ENCODE data around the gene ZFHX3. TPM values are rescaled to one million over a fixed set of nuclear protein-coding genes. Genes with fewer than 3 reads are reported as not detected.

ZFHX3 gene
- total and polyA plus RNA-seq, 4 donors = 1.5 to 5.9 (median 3.0) TPM

- no peak overlapping the region for H3K4me3 ChIP-seq (ENCODE audit: low read depth in 1 of 3, low read length in 3 of 3)
- H3K9me3 ChIP-seq (ENCODE audit: control insufficient read depth in 4 of 4, low read length in 3 of 4) = no peaks in the 10 kb centered on the region
- 97% methylated on average over 10 of the region's 10 CpGs for WGBS
- no peak for DNase-seq (ENCODE audit: low spot score)
- H3K4me1 ChIP-seq (ENCODE audit: control insufficient read depth in 4 of 4, insufficient read depth in 4 of 4, low read length in 3 of 4) = peaks cover 7 to 33% (median 21%) of the 10 kb centered on the region in 4 donors
- H3K36me3 ChIP-seq (ENCODE audit: control insufficient read depth in 4 of 4, insufficient read depth in 3 of 4, low read depth in 1 of 4, low read length in 3 of 4) = no peaks in the 10 kb centered on the region
- no peaks in the 10 kb centered on the region for H3K27me3 ChIP-seq (ENCODE audit: control insufficient read depth in 4 of 4, insufficient read depth in 4 of 4, low read length in 3 of 4)
- TF ChIP-seq HNF4A (conservative IDR thresholded peaks at IDR 0.05) = no peak
- TF ChIP-seq FOXA1 (IDR thresholded peaks at IDR 0.05) = no peak
- TF ChIP-seq SP1 (IDR thresholded peaks at IDR 0.05) = no peak
- TF ChIP-seq YY1 (IDR thresholded peaks at IDR 0.05) = no peak
- TF ChIP-seq CTCF (IDR thresholded peaks at IDR 0.05; ENCODE audit: low read depth, low read length, missing input control) = no peak
- TF ChIP-seq TAF1 (conservative IDR thresholded peaks at IDR 0.05) = no peak
- no peak for TF ChIP-seq EGR1 (IDR thresholded peaks at IDR 0.05; ENCODE audit: low read depth in 2 of 2)
- no peak for TF ChIP-seq ATF3 (IDR thresholded peaks at IDR 0.05)
- no peak for TF ChIP-seq RXRA (IDR thresholded peaks at IDR 0.05)
- TF ChIP-seq MAX (IDR thresholded peaks at IDR 0.05) = no peak
- no peak for TF ChIP-seq JUND (IDR thresholded peaks at IDR 0.05)
- TF ChIP-seq RAD21 (IDR thresholded peaks at IDR 0.05) = no peak
- TF ChIP-seq GABPA (IDR thresholded peaks at IDR 0.05 in 1 of 2, conservative IDR thresholded peaks at IDR 0.05 in 1 of 2) = no peak
- no peak for TF ChIP-seq REST (IDR thresholded peaks at IDR 0.05)
- TF ChIP-seq NR2F2 (IDR thresholded peaks at IDR 0.05) = no peak
- H3K27ac ChIP-seq (ENCODE audit: low read depth in 1 of 2, low read length in 2 of 2) = no peak overlapping the region
- H3K9ac ChIP-seq (ENCODE audit: low read depth in 1 of 2, low read length in 2 of 2) = no peak overlapping the region
Measured at GRCh38 chr16:73023320-73023719, 24.6 kb downstream of the ZFHX3 start.

- Histone ChIP-seq H3K36me3 (ENCODE audit: control insufficient read depth in 4 of 4, insufficient read depth in 3 of 4, low read depth in 1 of 4, low read length in 3 of 4) (no peaks in the 10 kb centered on the region), H3K4me3 (ENCODE audit: low read depth in 1 of 3, low read length in 3 of 3) (no peak overlapping the region), H3K4me1 (ENCODE audit: control insufficient read depth in 4 of 4, insufficient read depth in 4 of 4, low read length in 3 of 4) (peaks cover 6 to 27% (median 15%) of the 10 kb centered on the region in 4 donors), H3K9ac (ENCODE audit: low read depth in 1 of 2, low read length in 2 of 2) (no peak overlapping the region), H3K9me3 (ENCODE audit: control insufficient read depth in 4 of 4, low read length in 3 of 4) (no peaks in the 10 kb centered on the region), H3K27me3 (ENCODE audit: control insufficient read depth in 4 of 4, insufficient read depth in 4 of 4, low read length in 3 of 4) (no peaks in the 10 kb centered on the region), H3K27ac (ENCODE audit: low read depth in 1 of 2, low read length in 2 of 2) (no peak overlapping the region)
- DNase-seq (ENCODE audit: low spot score) = no peak
- WGBS = 92% methylated on average over 7 of the region's 7 CpGs
- no peak for TF ChIP-seq RXRA (IDR thresholded peaks at IDR 0.05)
Measured at GRCh38 chr16:73022534-73022933, 25.4 kb downstream of the ZFHX3 start.

All from liver (tissue), 9 donors.